Right ventricle myocardium inferior (tissue), 1 donor: Measurements from ENCODE around the gene BBX. TPM values are rescaled to one million over a fixed set of nuclear protein-coding genes. Genes with fewer than 3 reads are reported as not detected.
A peak's percentile ranks its signal among the peaks of the same experiment; 100 is the strongest.

ENCODE experiments used
- ATAC-seq: fragments of 200-7000 bp; cut with Tn5 transposase; one replicate; pipeline ENCODE4 v1.9.1; 2020; ENCODE audit warnings: mild to moderate bottlenecking, moderate library complexity
- DNase-seq: peaks from one replicate; pipeline ENCODE4 v3.0.0; 2021; ENCODE audit errors: missing footprints
- intact Hi-C: fragments of 100-400 bp; cut with DNase I; formaldehyde crosslinking; loops from one replicate; pipeline ENCODE4 v1.11.0; 2022
- long read RNA-seq: library from polyadenylated mRNA; unstranded; transcript quantifications from one replicate; pipeline ENCODE4 v2.0.0, GENCODE V29; 2021
- total RNA-seq: library from RNA; stranded (reverse); fragmentation: NEBNext Ultra II Directional; extraction: Animal tissue kit (Norgen Biotek cat#: 25700); gene quantifications from one replicate; pipeline ENCODE4 v1.2.1, GENCODE V29; 2021
- donor health status: DM: no; HTN: yes; CAD: no; lungs with severe emphysema.

The BBX gene
- 37.7 TPM for total RNA-seq
- long read RNA-seq, full-length matches to known transcripts: 2 of 5 reads
- long read RNA-seq, partial matches to known transcripts: 2 of 5 reads
- long read RNA-seq, other reads (novel, unspliced or antisense): 1 of 5 reads

GRCh38 chr3:107522510-107523288 lies at the start of gene BBX:
BBX (plus strand) TSS chr3:107522962; CDS start chr3:107710461, 187,499 bp downstream.
- peak; percentile 98 for ATAC-seq
- intact Hi-C loops: loop anchor here (2.0 to 5.0 kb wide), 2 partner anchors 92 to 280 kb away; no protein-coding TSS in a partner anchor
- peak; percentile 94 for DNase-seq

DNA sequence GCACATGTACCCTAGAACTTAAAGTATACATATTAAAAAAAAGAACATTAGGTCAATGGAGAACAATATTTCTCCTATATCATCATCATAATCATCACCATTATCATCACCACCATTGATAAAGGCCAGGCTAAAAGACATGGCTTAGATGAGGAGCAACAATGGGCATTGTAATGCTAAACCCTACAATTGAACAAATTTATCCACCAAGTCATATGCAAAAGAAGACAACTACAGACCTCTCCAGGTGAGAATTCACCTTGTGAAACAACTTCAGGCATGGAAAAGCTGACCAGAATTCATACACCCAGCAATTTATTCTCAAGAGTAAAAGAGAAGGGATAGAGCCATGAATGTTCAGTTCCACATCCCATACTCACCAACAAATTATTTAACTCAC lies 46.3 kb upstream of the BBX start:
- ATAC-seq: no peak

GRCh38 chr3:107487490-107487889 lies 35.3 kb upstream of the BBX start:
- intact Hi-C loops: no loop called here
- DNase-seq (no peak), ATAC-seq (no peak)

More for the DNA sequence above, 46.3 kb upstream of the BBX start:
- DNase-seq: no peak
- intact Hi-C loops: no loop called here

- no peak for ATAC-seq
- intact Hi-C loops: no loop called here
- no peak for DNase-seq
Measured at GRCh38 chr3:107488942-107489341, 33.8 kb upstream of the BBX start.

DNA sequence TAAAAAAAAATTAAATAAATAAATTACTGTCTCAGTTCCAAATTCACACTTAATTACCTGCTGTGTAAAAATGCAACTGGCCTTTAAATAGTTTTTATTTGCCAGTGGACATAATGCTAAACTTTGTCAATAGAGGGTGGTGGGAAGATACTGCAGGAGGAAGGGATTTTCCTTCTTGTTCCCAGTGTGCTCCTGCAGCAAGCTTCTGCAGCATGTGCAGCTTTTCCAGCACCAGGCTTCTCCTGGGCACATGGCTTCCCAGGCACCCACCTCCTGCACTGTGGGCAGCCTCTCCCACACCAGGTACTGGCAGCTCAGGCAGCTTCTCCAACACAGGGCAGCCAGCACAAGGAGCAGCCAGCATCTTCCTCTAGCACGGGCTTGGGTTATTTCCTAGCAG lies 29.6 kb upstream of the BBX start:
- intact Hi-C loops: no loop called here
- ATAC-seq (no peak), DNase-seq (no peak)

DNA sequence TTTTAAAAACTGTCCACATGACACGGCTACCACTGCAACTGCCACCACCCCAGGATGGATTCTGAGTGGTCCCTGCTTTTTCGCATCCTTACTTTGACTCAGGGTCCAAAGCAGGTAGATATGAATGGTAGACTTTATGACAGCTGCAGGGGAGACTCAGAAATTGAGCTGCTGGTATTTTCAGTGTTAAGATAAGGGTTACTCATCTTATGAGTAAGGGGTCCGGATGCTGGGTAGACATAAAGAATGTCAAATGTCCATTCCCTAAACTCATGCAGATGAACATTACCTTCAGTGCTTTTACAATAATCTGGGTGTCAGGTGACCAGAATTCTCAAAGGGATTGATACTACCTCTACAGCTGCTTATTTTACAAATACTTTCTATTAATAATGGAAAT lies 25.9 kb upstream of the BBX start:
- DNase-seq: no peak
- intact Hi-C loops: no loop called here
- no peak for ATAC-seq

DNA sequence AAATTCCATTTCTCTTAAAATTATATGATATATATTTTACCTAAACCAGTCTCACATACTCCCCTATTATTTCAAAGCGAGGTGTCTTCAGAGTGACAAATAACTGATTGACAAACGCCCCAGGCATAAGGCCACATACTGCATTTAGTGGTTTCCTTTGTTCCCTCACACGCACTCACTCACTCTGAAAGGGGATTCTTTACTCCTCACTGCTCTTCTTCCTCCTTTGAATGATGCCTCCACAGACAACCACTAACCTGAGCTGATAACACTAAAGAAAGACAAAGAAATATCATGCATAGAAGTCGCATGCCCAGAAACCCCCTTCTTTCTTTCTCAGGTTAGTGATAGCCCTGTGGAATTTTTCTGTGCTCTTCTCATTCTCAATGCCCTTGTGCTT lies 24.1 kb upstream of the BBX start:
- intact Hi-C loops: no loop called here
- no peak for ATAC-seq

GRCh38 chr3:107506458-107506857 lies 16.3 kb upstream of the BBX start:
- DNase-seq (no peak), ATAC-seq (no peak)
- intact Hi-C loops: no loop called here

More for the DNA sequence above, 24.1 kb upstream of the BBX start:
- DNase-seq: no peak

- intact Hi-C loops: no loop called here
- DNase-seq (no peak), ATAC-seq (no peak)
Measured at GRCh38 chr3:107508331-107508730, 14.4 kb upstream of the BBX start.

DNA sequence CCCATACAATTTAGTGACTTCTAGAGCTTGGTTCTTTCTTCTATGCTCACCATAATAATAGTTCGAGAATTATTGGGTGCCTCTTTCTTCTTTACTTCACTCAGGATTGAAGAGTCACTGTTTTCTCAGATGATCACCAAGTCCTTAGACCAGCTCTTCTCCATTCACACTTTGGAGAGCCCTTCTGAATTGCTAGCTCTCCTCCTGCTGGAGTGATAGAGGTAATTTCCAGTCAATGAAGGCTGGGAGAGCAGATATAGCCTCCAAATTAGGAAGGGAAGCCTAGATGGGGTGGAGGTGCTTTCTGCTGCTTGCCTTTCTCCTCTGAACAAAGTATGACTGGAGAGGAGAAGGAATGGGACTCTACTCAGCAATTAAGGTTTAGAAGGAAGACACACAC lies 10.7 kb upstream of the BBX start:
- ATAC-seq (no peak), DNase-seq (no peak)
- intact Hi-C loops: no loop called here

GRCh38 chr3:107514453-107514852 lies 8.3 kb upstream of the BBX start:
- DNase-seq (no peak), ATAC-seq (no peak)
- intact Hi-C loops: no loop called here

- ATAC-seq: no peak
- intact Hi-C loops: no loop called here
- DNase-seq: peak; percentile 54
Measured at GRCh38 chr3:107516475-107516874, 6.3 kb upstream of the BBX start.

GRCh38 chr3:107520535-107520934 lies 2.2 kb upstream of the BBX start:
- intact Hi-C loops: loop anchor here (5.0 kb wide), 1 partner anchor 278 kb away; no protein-coding TSS in a partner anchor
- no peak for DNase-seq
- no peak for ATAC-seq

GRCh38 chr3:107521469-107522059 lies 1.2 kb upstream of the BBX start:
- intact Hi-C loops: loop anchor here (2.0 to 5.0 kb wide), 2 partner anchors 91 to 279 kb away; no protein-coding TSS in a partner anchor
- ATAC-seq: no peak

DNA sequence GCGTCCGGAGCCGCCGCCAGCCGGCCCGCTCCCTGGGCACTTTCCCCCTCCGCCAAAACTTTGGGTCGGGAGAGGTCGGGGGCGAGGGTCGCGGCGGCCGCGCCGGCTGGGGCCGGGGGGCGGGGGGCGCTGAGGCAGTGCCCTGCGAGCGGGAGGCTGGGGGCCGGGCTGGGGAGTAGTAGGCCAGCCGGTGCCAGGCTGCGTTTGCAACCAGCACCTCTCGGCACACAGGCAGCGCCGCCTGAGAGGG lies 452 bp downstream of the BBX start:
- intact Hi-C loops: loop anchor here (2.0 to 5.0 kb wide), 2 partner anchors 92 to 281 kb away; no protein-coding TSS in a partner anchor
- ATAC-seq (peak; percentile 59), DNase-seq (no peak)

More at GRCh38 chr3:107521469-107522059, 1.2 kb upstream of the BBX start:
- DNase-seq: no peak

GRCh38 chr3:107523539-107524325 lies 970 bp downstream of the BBX start:
- DNase-seq (peak; percentile 82), ATAC-seq (peak; percentile 15)
- intact Hi-C loops: loop anchor here (2.0 to 5.0 kb wide), 2 partner anchors 93 to 281 kb away; no protein-coding TSS in a partner anchor

- intact Hi-C loops: loop anchor here (5.0 kb wide), 1 partner anchor 282 kb away; no protein-coding TSS in a partner anchor
- DNase-seq: no peak
- no peak for ATAC-seq
Measured at GRCh38 chr3:107524326-107524840, 1.6 kb downstream of the BBX start.

GRCh38 chr3:107524841-107525643 lies 2.3 kb downstream of the BBX start:
- ATAC-seq: peak; percentile 17
- intact Hi-C loops: loop anchor here (5.0 kb wide), 1 partner anchor 283 kb away; no protein-coding TSS in a partner anchor
- DNase-seq: peak; percentile 80
